H9 (cell line): ENCODE measurements around the gene MROH8. TPM values are rescaled to one million over a fixed set of nuclear protein-coding genes. Genes with fewer than 3 reads are reported as not detected.

Experiments
- DNase-seq: peaks from one replicate; pipeline ENCODE4 v3.0.0-alpha.2; 2017
- H2AFZ ChIP-seq: one replicate; pipeline ENCODE4 v1.6.1; 2013; ENCODE audit warnings: mild to moderate bottlenecking, low read length, control low read depth, moderate library complexity
- H2AK5ac ChIP-seq: 2 replicates; pipeline ENCODE4 v1.6.1; 2013; ENCODE audit warnings: low read length, control low read depth, mixed read lengths; ENCODE audit not compliant: insufficient read length
- H2BK120ac ChIP-seq: one replicate; pipeline ENCODE4 v1.6.1; 2013; ENCODE audit warnings: low read depth, mild to moderate bottlenecking, low read length, control low read depth, inconsistent platforms; ENCODE audit not compliant: poor library complexity, severe bottlenecking
- H2BK12ac ChIP-seq: 2 replicates; pipeline ENCODE4 v1.6.1; 2013; ENCODE audit warnings: low read length, control low read depth, mixed read lengths, low read depth; ENCODE audit not compliant: insufficient read length
- H2BK15ac ChIP-seq: 2 replicates; pipeline ENCODE4 v1.6.1; 2013; ENCODE audit warnings: low read depth, low read length, control low read depth
- H2BK20ac ChIP-seq: one replicate; pipeline ENCODE4 v1.6.1; 2013; ENCODE audit warnings: low read depth, mild to moderate bottlenecking, low read length, control low read depth, inconsistent platforms; ENCODE audit not compliant: poor library complexity, severe bottlenecking
- H2BK5ac ChIP-seq: 2 replicates; pipeline ENCODE4 v1.6.1; 2013; ENCODE audit warnings: low read length, control low read depth, mixed read lengths; ENCODE audit not compliant: insufficient read length
- H3K14ac ChIP-seq: 2 replicates; pipeline ENCODE4 v1.6.1; 2013; ENCODE audit warnings: low read length, control low read depth; ENCODE audit not compliant: insufficient read depth
- H3K18ac ChIP-seq: 2 replicates; pipeline ENCODE4 v1.6.1; 2013; ENCODE audit warnings: low read depth, mild to moderate bottlenecking, mixed read lengths, low read length, control low read depth; ENCODE audit not compliant: insufficient read length
- H3K23ac ChIP-seq: 2 replicates; pipeline ENCODE4 v1.6.1; 2013; ENCODE audit warnings: low read length, control low read depth, mixed read lengths, low read depth; ENCODE audit not compliant: insufficient read length
- H3K23me2 ChIP-seq: 2 replicates; pipeline ENCODE4 v1.6.1; 2013; ENCODE audit warnings: low read depth, mild to moderate bottlenecking, mixed read lengths, low read length, control low read depth; ENCODE audit not compliant: insufficient read length, poor library complexity, severe bottlenecking
- H3K27ac ChIP-seq: 2 replicates; pipeline ENCODE4 v1.5.1; 2013; ENCODE audit warnings: low read length, control low read depth, mixed read lengths, low read depth; ENCODE audit not compliant: insufficient read length
- H3K27me3 ChIP-seq: 2 replicates; pipeline ENCODE4 v1.6.1; 2013; ENCODE audit warnings: low read length, control low read depth, inconsistent platforms; ENCODE audit not compliant: insufficient read depth
- H3K4ac ChIP-seq: 2 replicates; pipeline ENCODE4 v1.6.1; 2013; ENCODE audit warnings: low read depth, mild to moderate bottlenecking, control low read depth, inconsistent platforms, low read length, moderate library complexity
- H3K4me1 ChIP-seq: 2 replicates; pipeline ENCODE4 v1.6.1; 2013; ENCODE audit warnings: low read length, control low read depth, inconsistent platforms; ENCODE audit not compliant: insufficient read depth
- H3K4me2 ChIP-seq: 2 replicates; pipeline ENCODE4 v1.6.1; 2013; ENCODE audit warnings: low read length, control low read depth, mixed read lengths; ENCODE audit not compliant: insufficient read length, insufficient read depth
- H3K56ac ChIP-seq: 2 replicates; pipeline ENCODE4 v1.6.1; 2013; ENCODE audit warnings: low read depth, mild to moderate bottlenecking, mixed read lengths, low read length, control low read depth; ENCODE audit not compliant: insufficient read length
- H3K79me1 ChIP-seq: 2 replicates; pipeline ENCODE4 v1.6.1; 2013; ENCODE audit warnings: low read depth, mild to moderate bottlenecking, moderate library complexity, low read length, control low read depth, inconsistent platforms; ENCODE audit not compliant: insufficient read depth, poor library complexity, severe bottlenecking
- H3K79me2 ChIP-seq: 2 replicates; pipeline ENCODE4 v1.6.1; 2013; ENCODE audit warnings: low read length, control low read depth, inconsistent platforms; ENCODE audit not compliant: insufficient read depth
- H3K9ac ChIP-seq: 2 replicates; pipeline ENCODE4 v1.6.1; 2013; ENCODE audit warnings: low read length, control low read depth, mixed read lengths; ENCODE audit not compliant: insufficient read length; ENCODE audit errors: extremely low read depth
- H3K9me3 ChIP-seq: one replicate; pipeline ENCODE4 v1.6.1; 2013; ENCODE audit warnings: low read depth, low read length, inconsistent platforms; ENCODE audit not compliant: control insufficient read depth
- H3T11ph ChIP-seq: one replicate; pipeline ENCODE4 v1.6.1; 2013; ENCODE audit warnings: mild to moderate bottlenecking, low read length, control low read depth, inconsistent platforms
- H4K20me1 ChIP-seq: one replicate; pipeline ENCODE4 v1.6.1; 2013; ENCODE audit not compliant: control insufficient read depth, insufficient read length, insufficient read depth
- H4K5ac ChIP-seq: 2 replicates; pipeline ENCODE4 v1.6.1; 2013; ENCODE audit warnings: low read depth, mild to moderate bottlenecking, mixed read lengths, low read length, control low read depth; ENCODE audit not compliant: insufficient read length
- H4K8ac ChIP-seq: replicated peaks from 2 replicates; pipeline ENCODE4 v1.6.1; 2013; ENCODE audit warnings: low read length, control low read depth, mixed read lengths, low read depth; ENCODE audit not compliant: insufficient read length
- H4K91ac ChIP-seq: 2 replicates; pipeline ENCODE4 v1.6.1; 2013; ENCODE audit warnings: low read depth, mild to moderate bottlenecking, moderate library complexity, mixed read lengths, low read length, control low read depth; ENCODE audit not compliant: insufficient read length
- H3K27ac Mint-ChIP-seq, 3 experiments: 2 replicates in 2 of 3; 3 replicates in 1 of 3; pipeline ENCODE4 v1.8.0; 2020 to 2021; ENCODE audit warnings: mixed read lengths in 3 of 3, mild to moderate bottlenecking in 1 of 3, moderate library complexity in 1 of 3
- H3K27me3 Mint-ChIP-seq: 2 replicates; pipeline ENCODE4 v1.8.0; 2021; ENCODE audit warnings: low read depth, mild to moderate bottlenecking, moderate library complexity, mixed read lengths
- H3K36me3 Mint-ChIP-seq, 3 experiments: 2 replicates in 2 of 3; 3 replicates in 1 of 3; pipeline ENCODE4 v1.8.0; 2020 to 2021; ENCODE audit warnings: low read depth in 3 of 3, mixed read lengths in 3 of 3; ENCODE audit not compliant: insufficient read depth in 1 of 3
- H3K4me1 Mint-ChIP-seq, 2 experiments: 2 replicates each; pipeline ENCODE4 v1.8.0; 2020; ENCODE audit warnings: mixed read lengths in 2 of 2
- H3K4me3 Mint-ChIP-seq, 2 experiments: 2 replicates in 1 of 2; 3 replicates in 1 of 2; pipeline ENCODE4 v1.8.0; 2020 to 2021; ENCODE audit warnings: mild to moderate bottlenecking in 2 of 2, mixed read lengths in 2 of 2, moderate library complexity in 1 of 2
- H3K9me3 Mint-ChIP-seq, 2 experiments: 2 replicates in 1 of 2; 3 replicates in 1 of 2; pipeline ENCODE4 v1.8.0; 2020; ENCODE audit warnings: mild to moderate bottlenecking in 2 of 2, mixed read lengths in 2 of 2, moderate library complexity in 1 of 2
- CTCF ChIP-seq: fragments of 200-600 bp; sonication (generic); conservative IDR thresholded peaks from 3 replicates; pipeline ENCODE4 v1.8.0; 2021; ENCODE audit warnings: antibody characterized with exemption, mild to moderate bottlenecking
- WGBS: extraction: QIAGEN DNeasy Blood & Tissue Kit; methylation state at CpG from one replicate; pipeline ENCODE4 v1.1.7; 2013; ENCODE audit warnings: missing lambda C conversion rate, low lambda C conversion rate, mixed read lengths; ENCODE audit not compliant: insufficient read length; ENCODE audit errors: extremely low coverage; 5-methylcytosine and 5-hydroxymethylcytosine counted together
- total RNA-seq: library from RNA; stranded (reverse); gene quantifications from 2 replicates; pipeline ENCODE4 v1.2.1, GENCODE V29; 2021

MROH8 gene
- total RNA-seq, 1 experiment from 2014 or later, result 0.90 TPM

- H3K36me3 Mint-ChIP-seq, result peaks cover 26 to 70% (median 61%) of the 10 kb centered on the region in 3 experiments
- DNase-seq, result no peak
- Histone ChIP-seq H3K18ac (no peak overlapping the region), H2BK15ac (no peak overlapping the region), H3K56ac (no peak overlapping the region), H3K23me2 (no peaks in the 10 kb centered on the region), H2BK5ac (peak overlapping the region; percentile 18), H3K14ac (no peak overlapping the region), H3K9ac (no peak overlapping the region), H2BK20ac (no peak overlapping the region), H3K23ac (no peak overlapping the region), H2BK120ac (no peak overlapping the region), H3K4me2 (no peak overlapping the region), H3K27me3 (no peaks in the 10 kb centered on the region), H4K91ac (no peak overlapping the region), H2BK12ac (no peak overlapping the region), H3K79me2 (no peaks in the 10 kb centered on the region), H2AFZ (no peak overlapping the region), H4K20me1 (no peaks in the 10 kb centered on the region), H3K4me1 (no peaks in the 10 kb centered on the region), H3K4ac (no peak overlapping the region), H3T11ph (no peak overlapping the region), H2AK5ac (no peak overlapping the region), H3K27ac (no peak overlapping the region), H4K8ac (no peak overlapping the region), H3K79me1 (peaks cover 5% of the 10 kb centered on the region), H4K5ac (no peak overlapping the region), H3K9me3 (no peaks in the 10 kb centered on the region)
- no peak overlapping the region for H3K4me3 Mint-ChIP-seq
- TF ChIP-seq CTCF, result no peak
- H3K27ac Mint-ChIP-seq, result peak overlapping the region in 2 of 3 experiments; percentile 41 to 72; a peak in 4 of 7 replicates
- no peaks in the 10 kb centered on the region for H3K9me3 Mint-ChIP-seq
- no peaks in the 10 kb centered on the region for H3K27me3 Mint-ChIP-seq
- H3K4me1 Mint-ChIP-seq, result peaks cover 28 to 29% of the 10 kb centered on the region in 2 experiments
- no CpG with 5 or more reads among the region's 4 CpGs for WGBS
Observed at GRCh38 chr20:37222086-37222485, 42.7 kb upstream of the MROH8 start.
